GM10248 (cell line): ENCODE data around the gene MIGA2.
A peak's percentile ranks its signal among the peaks of the same experiment; 100 is the strongest.

ENCODE experiments used
- CTCF ChIA-PET: fragments of 300-600 bp; sonication (Branson Sonifier 250); formaldehyde crosslinking; extraction: SDS; loops from one replicate; lab custom pipeline; 2021; ENCODE audit warnings: antibody characterized with exemption; lab: Yijun Ruan, JAX
- POLR2A ChIA-PET: fragments of 350-650 bp; sonication (Branson Sonifier 250); formaldehyde crosslinking; extraction: SDS; loops from one replicate; lab custom pipeline; 2020; ENCODE audit warnings: antibody characterized with exemption; lab: Yijun Ruan, JAX
- DNase-seq: peaks from one replicate; pipeline ENCODE4 v3.0.0; 2012; ENCODE audit errors: extremely low spot score
- TF ChIP-seq, protein P1 (sequence below): IDR thresholded peaks from 2 replicates; pipeline ENCODE4 v1.5.1; 2012; ENCODE audit warnings: mild to moderate bottlenecking, low read depth; ENCODE audit errors: extremely low read depth, missing control alignments, control extremely low read depth

The MIGA2 gene

DNA sequence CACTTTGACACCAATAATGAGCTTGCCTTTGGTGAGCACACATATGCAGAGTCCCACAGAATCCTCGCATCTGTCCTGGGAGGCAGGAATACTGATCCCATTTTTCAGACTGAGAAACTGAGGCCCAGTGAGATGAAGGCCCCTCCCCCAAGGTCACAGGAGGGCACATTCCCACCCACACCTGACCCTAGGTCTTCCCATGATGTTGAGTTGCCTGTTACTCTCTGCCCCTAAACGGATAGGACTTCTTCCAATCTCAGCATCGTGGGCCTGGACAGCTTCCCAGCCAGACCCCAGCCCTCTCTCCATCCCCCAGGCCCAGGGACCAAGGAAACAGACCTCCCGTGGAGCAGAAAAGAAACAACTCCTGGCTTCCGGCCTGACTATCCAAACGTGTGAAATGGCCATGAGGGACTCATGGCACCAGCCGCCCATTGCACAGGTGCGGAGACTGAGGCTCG, 9.2 kb upstream of the MIGA2 start:
- ChIA-PET CTCF (interaction anchor here (1.2 kb wide), 1 partner anchor 24 kb away, joined by 4 read pairs; no protein-coding TSS in a partner anchor), POLR2A (interaction anchor here (0.6 kb wide), 1 partner anchor 372 kb away, joined by 4 read pairs; no protein-coding TSS in a partner anchor)
- DNase-seq = no peak
- TF ChIP-seq, protein P1, sequence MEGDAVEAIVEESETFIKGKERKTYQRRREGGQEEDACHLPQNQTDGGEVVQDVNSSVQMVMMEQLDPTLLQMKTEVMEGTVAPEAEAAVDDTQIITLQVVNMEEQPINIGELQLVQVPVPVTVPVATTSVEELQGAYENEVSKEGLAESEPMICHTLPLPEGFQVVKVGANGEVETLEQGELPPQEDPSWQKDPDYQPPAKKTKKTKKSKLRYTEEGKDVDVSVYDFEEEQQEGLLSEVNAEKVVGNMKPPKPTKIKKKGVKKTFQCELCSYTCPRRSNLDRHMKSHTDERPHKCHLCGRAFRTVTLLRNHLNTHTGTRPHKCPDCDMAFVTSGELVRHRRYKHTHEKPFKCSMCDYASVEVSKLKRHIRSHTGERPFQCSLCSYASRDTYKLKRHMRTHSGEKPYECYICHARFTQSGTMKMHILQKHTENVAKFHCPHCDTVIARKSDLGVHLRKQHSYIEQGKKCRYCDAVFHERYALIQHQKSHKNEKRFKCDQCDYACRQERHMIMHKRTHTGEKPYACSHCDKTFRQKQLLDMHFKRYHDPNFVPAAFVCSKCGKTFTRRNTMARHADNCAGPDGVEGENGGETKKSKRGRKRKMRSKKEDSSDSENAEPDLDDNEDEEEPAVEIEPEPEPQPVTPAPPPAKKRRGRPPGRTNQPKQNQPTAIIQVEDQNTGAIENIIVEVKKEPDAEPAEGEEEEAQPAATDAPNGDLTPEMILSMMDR = no peak

DNA sequence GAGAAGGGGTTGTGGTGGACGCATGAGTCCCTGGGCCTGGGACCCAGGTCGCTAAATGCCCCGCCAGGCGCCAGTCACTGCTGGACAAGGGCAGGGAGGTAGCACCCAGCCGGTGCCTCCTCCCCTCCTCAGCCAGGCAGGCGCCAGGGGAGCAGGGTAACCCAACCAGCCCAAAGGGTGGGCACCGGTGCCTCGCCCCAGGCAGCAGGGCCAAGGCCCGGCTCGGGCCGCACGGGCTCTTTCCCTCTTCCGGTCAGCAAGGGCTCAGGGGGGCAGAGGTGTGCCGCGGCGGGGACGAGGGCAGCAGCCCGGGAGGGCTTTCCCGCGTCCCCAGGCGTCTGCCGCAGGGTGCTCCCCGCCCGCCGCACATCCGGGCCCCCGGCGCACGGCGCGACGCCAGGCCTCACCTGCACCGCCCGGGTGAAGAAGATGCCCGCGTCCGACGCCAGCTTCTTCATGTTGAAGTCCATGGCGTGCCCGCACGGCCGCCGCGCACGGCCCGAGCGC, 8.7 kb upstream of the MIGA2 start:
- DNase-seq = no peak
- CTCF ChIA-PET = interaction anchor here (0.6 to 1.2 kb wide), 23 partner anchors 8 to 291 kb away, joined by 3 to 20 read pairs (median 3); partner anchors contain the start of gene DOLPP1
- TF ChIP-seq, protein P1 = no peak
- POLR2A ChIA-PET = interaction anchor here (0.6 to 1.0 kb wide), 5 partner anchors 9 to 1042 kb away, joined by 3 to 6 read pairs (median 4); partner anchors contain the start of genes MIGA2 and SPTAN1

DNA sequence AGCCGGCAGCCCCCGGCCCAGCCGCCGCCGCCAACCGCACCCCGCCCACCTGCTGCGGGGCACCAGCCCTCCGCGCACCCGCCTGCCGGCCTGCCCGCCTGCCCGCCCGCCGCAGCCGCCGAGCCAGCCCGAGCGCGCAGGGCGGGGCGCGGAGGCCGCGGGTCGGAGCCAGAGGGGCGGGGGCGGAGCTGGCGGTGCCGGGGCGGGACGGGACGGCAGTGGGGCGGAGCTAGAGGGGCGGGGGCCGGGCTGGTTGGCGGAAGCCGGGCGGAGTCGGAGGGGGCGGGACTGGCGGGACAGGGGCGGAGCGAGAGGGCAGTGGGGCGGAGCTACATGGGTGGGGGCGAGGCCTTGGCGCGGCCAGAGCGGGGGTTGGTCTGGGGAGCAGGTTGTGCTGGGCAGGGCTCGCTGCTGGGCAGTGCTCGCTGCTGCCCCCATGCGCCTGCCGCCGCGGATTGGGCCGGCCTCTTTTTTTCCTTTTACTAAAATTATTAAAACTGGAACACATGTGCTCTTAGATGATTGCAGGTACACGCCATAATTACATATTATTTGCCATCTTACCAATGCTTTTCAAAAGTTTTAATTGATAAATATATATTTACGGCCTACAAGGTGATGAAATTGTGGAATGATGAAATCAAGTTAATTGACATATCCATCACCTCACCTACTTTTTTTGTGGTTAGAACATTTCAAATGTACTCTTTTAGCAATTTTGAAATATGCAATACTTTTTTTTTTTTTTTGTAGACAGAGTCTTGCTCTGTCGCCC, 8.0 kb upstream of the MIGA2 start, which contains the start of gene SH3GLB2:
Gene SH3GLB2 (minus strand): TSS at position 140 of the 775 bp plus-strand sequence. CDS start 177 bp downstream, outside the sequence.
- ChIA-PET POLR2A (interaction anchor here (0.6 to 1.0 kb wide), 6 partner anchors 8 to 1042 kb away, joined by 3 to 6 read pairs (median 4); partner anchors contain the start of genes MIGA2 and SPTAN1), CTCF (interaction anchor here (0.6 to 1.3 kb wide), 25 partner anchors 9 to 291 kb away, joined by 3 to 20 read pairs (median 3); partner anchors contain the start of gene DOLPP1)
- DNase-seq = peak; percentile 99
- TF ChIP-seq, protein P1 = peak; percentile 85

DNA sequence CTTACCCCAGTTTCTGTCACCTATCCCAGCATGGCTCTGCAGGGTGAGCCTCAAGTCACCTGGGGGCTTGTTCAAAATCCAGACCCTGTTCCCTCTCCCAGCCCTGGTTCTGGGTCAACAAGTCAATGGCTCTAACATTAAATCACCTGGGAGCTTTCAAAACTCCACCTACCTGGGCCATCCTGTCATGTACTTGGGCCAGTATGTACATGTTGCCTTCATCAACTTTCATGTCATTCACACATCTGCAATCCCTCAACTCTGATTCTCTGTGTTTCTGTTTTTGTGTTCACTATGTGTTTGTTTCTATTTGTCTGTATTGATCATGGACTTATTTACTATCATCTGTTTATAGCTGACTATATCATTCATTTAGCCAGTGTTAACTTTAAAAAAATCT, 6.2 kb upstream of the MIGA2 start:
- no peak for DNase-seq
- POLR2A ChIA-PET = no interaction called here
- TF ChIP-seq, protein P1 = no peak
- CTCF ChIA-PET = interaction anchor here (0.7 to 1.2 kb wide), 3 partner anchors 8 to 23 kb away, joined by 3 to 6 read pairs (median 4); no protein-coding TSS in a partner anchor

DNA sequence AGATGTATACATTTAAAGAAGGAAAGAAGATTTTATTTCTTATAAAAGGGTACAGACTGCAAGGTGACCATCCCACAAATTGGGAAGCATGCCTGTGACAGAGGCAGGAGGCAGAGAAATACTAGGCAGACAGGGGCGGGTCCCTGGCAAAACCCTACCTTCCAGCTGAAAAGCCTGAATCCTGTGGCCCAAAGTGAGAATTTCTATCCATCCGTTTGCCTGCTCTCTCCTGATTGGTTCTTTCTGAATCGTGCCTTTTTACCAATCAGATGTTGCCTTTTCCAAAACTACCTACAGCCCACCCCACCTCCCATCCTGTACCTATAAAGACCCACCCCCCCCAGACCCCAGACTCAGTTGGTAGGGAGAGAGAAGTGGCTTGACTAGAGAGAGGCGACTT, 4.9 kb upstream of the MIGA2 start:
- ChIA-PET POLR2A (no interaction called here), CTCF (no interaction called here)
- DNase-seq = no peak
- TF ChIP-seq, protein P1 = no peak

DNA sequence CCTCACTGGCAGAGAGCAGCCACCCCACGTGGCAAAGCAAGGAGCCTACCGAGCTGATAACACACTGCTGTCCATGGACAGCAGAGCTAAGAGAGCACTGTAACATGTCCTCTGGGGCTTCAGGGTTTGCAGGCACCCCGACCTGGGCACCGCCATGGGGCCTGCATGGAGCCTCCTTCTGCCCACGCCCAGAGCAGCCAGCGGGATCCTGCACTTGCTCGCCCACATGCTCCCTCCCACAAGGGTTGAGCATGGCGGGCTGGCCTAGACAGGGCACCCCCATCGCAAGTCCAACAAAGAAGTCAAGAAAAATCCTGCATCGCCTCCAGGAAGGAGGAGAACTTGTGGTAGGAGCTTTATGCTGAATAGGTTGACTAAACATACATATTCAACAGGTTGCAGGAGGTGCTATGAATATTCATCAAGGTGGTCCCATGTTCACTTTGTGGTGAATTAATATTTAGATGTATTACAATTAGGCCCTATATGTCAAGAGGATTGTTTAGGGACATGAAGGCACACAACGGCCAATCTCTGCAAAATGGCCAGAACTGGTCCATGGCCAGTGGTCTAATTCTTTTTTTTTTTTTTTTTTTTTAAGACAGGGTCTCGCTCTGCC, 3.8 kb upstream of the MIGA2 start:
- TF ChIP-seq, protein P1 = no peak
- ChIA-PET POLR2A (no interaction called here), CTCF (no interaction called here)
- no peak for DNase-seq
